Activated naive CD4-positive, alpha-beta T cell treated with anti-CD3 and anti-CD28 coated beads, Interleukin-2, amount 50 U/mL, for 24 hours (primary cell): ENCODE results near the gene SHROOM2.
A peak's percentile ranks its signal among the peaks of the same experiment; 100 is the strongest.

ENCODE experiments used
- H3K27ac Mint-ChIP-seq: one replicate; pipeline ENCODE4 v1.8.0; 2021; ENCODE audit warnings: mild to moderate bottlenecking, mixed read lengths
- H3K27me3 Mint-ChIP-seq: one replicate; pipeline ENCODE4 v1.8.0; 2021; ENCODE audit warnings: mixed read lengths
- H3K36me3 Mint-ChIP-seq: one replicate; pipeline ENCODE4 v1.8.0; 2021; ENCODE audit warnings: mixed read lengths
- H3K4me1 Mint-ChIP-seq: one replicate; pipeline ENCODE4 v1.8.0; 2021; ENCODE audit warnings: mixed read lengths
- H3K4me3 Mint-ChIP-seq: one replicate; pipeline ENCODE4 v1.8.0; 2021; ENCODE audit warnings: mild to moderate bottlenecking, mixed read lengths
- H3K9me3 Mint-ChIP-seq: one replicate; pipeline ENCODE4 v1.8.0; 2021; ENCODE audit warnings: mixed read lengths

SHROOM2 gene

DNA sequence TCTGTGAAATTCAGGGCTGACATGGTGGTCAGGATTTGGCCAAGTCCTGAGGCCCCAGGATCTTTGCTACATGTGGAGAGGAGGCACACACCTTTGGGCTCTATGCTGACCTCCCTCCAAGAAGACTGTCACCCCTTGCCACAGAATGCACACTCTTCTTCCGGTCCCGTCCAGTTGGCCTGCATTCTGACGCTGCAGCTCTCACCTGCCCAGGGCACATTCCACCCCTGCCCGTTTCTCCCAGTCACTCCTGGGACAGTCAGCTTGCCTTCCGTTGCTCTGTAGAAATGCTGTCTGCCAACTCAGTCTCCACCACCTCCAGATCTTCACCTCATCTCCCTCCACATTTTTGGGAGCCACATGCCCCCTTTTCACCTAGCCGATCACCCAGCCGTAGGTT is 76.7 kb downstream of the SHROOM2 start:
- no peaks in the 10 kb centered on the region for H3K36me3 Mint-ChIP-seq
- peaks cover 9% of the 10 kb centered on the region for H3K27me3 Mint-ChIP-seq
- no peaks in the 10 kb centered on the region for H3K4me1 Mint-ChIP-seq
- H3K4me3 Mint-ChIP-seq: no peak overlapping the region
- H3K27ac Mint-ChIP-seq: no peak overlapping the region
- H3K9me3 Mint-ChIP-seq: no peaks in the 10 kb centered on the region

DNA sequence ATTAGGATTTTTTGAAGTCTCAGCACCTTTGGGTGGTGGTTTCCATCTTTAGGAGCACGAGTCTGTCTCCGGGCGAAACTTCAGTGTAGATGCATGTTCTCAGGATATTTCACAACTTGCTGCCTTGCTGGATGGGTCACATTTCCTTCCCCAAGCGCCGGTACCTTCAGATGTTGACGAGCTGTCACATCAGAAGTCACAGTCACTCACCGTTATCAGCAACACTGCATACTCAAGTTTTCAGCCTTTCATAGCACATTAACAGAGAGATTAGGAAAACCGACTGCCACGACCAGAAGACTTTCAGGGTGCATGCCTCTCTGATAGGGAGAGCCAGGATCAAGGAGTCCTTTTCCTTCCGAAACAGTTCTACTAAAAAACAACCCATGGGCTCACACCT is 77.8 kb downstream of the SHROOM2 start:
- H3K27ac Mint-ChIP-seq: no peak overlapping the region
- no peak overlapping the region for H3K4me3 Mint-ChIP-seq

DNA sequence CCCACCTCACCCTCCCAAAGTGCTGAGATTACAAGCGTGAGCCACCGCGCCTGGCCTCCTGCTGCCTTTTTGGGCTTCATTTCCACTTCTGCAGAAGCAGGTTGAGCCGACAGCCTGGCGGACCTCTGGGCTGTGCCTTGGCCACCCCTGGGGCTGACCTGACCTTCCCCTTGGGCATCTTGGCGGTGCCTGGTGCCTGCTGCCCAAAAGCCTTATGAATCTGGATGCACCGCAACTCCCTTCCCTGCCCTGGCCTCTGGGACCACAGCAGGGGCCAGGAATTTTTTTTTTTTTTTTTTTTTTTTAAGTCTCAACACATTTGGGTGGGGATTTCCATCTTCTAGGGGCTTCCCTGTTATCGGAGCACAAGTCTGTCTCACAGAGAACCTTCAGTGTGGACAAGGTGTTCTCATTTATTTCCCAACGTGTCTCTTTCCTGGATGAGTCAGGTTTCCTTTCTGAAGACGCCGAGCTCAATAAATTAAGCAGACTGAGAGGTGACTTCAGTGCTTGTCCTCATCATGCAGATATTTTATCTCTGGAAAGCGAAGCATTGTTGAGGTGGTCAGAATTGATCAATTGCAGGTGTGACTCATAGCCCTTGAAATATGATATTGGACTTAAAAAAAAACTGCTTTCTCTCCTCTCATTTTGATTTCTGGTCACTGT is 79.7 kb downstream of the SHROOM2 start:
- Mint-ChIP-seq H3K9me3 (no peaks in the 10 kb centered on the region), H3K4me1 (no peaks in the 10 kb centered on the region), H3K27me3 (peaks cover 11% of the 10 kb centered on the region), H3K27ac (no peak overlapping the region), H3K4me3 (no peak overlapping the region), H3K36me3 (no peaks in the 10 kb centered on the region)

More for the DNA sequence above, 77.8 kb downstream of the SHROOM2 start:
- no peaks in the 10 kb centered on the region for H3K36me3 Mint-ChIP-seq
- H3K4me1 Mint-ChIP-seq: no peaks in the 10 kb centered on the region
- peaks cover 9% of the 10 kb centered on the region for H3K27me3 Mint-ChIP-seq
- H3K9me3 Mint-ChIP-seq: no peaks in the 10 kb centered on the region

DNA sequence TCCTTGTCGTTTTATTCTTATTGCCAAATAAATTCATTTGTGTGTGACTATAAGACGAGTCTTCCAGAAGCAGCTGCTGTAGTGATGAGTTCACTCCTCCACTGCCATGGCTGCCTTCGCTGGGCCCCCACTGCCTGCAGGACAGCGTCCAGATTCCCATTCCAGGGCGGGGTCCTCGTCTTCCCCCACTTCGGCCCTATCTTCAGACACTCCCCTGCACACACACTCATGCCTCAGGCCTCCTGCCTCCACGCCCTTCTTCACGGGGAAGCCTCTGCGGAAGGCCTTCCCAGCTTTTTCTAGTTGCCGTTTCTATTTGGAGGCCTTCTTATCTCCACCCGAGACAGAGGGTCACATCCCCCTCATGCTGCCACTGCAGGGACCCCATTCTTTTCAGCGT is 80.4 kb downstream of the SHROOM2 start:
- H3K9me3 Mint-ChIP-seq: no peaks in the 10 kb centered on the region
- no peaks in the 10 kb centered on the region for H3K4me1 Mint-ChIP-seq
- no peaks in the 10 kb centered on the region for H3K36me3 Mint-ChIP-seq
- peaks cover 11% of the 10 kb centered on the region for H3K27me3 Mint-ChIP-seq
- H3K4me3 Mint-ChIP-seq: no peak overlapping the region
- no peak overlapping the region for H3K27ac Mint-ChIP-seq

DNA sequence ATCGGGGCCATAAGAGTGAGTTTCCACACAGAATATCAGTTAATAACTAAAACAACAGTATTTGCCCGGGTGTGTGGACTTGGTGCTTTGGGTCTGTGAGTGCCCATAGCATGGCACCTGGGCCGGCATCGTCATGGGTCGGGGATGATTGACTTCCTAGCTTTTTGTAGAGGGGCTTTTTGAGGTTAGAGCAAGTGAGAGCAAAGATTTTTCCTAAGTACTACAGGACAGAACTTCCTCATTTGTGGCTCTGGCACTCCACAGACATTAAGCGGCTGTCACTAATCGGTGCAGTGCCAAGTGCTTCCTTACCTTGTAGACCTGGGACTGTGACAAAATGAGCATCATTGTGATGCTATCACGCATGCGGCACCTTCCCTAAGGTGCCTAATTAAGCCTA is 81.0 kb downstream of the SHROOM2 start:
- no peak overlapping the region for H3K27ac Mint-ChIP-seq
- no peak overlapping the region for H3K4me3 Mint-ChIP-seq
- no peaks in the 10 kb centered on the region for H3K36me3 Mint-ChIP-seq
- H3K4me1 Mint-ChIP-seq: no peaks in the 10 kb centered on the region
- H3K27me3 Mint-ChIP-seq: peaks cover 11% of the 10 kb centered on the region
- no peaks in the 10 kb centered on the region for H3K9me3 Mint-ChIP-seq

DNA sequence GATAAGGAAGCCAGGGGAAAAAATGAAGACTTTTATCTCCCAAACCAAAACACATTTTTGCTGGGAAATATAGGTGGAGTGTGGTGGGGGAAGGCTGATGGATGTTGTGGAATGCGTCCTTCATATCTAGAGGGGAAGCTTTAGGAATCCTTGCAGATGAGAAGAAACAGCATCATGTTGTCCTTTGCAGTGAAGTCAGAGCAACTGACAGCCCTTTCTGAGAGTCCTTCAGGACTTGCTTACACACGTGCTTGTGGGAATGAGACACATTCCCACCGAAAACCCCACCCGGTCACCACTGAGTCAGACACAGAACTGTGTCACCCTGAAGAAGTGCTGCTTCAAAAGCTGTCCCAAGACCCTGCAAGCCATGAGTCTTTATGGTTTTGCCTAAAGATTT is 81.5 kb downstream of the SHROOM2 start:
- Mint-ChIP-seq H3K4me1 (no peaks in the 10 kb centered on the region), H3K9me3 (no peaks in the 10 kb centered on the region), H3K4me3 (no peak overlapping the region), H3K27ac (no peak overlapping the region), H3K36me3 (no peaks in the 10 kb centered on the region), H3K27me3 (peaks cover 11% of the 10 kb centered on the region)

DNA sequence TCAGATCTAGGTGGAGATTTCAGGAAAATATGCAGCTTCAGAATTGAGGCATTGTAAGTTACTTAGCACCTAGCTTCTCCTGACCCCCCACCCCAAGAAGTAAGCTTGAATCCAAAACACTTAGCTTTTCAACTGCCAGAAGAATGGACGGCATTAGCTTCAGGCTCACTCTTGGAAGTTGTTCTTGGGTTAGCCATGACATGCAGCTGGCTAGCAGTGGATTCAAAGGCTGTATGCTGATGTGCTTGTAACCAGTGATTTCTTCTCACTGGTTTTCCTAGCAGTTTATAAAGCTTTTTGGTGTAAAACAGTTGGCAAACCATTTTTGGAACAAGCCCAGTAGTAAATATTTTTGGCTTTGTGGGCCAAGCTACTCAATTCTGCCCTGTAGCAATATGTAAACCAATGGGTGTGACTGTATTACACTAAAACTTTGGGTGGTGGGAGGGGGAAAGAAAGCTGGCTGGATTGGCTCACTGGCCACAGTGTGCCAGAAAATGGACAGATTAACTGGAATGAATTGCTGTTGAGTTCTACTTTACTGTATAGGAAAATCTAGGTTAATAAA is 85.6 kb downstream of the SHROOM2 start:
- no peak overlapping the region for H3K4me3 Mint-ChIP-seq
- H3K4me1 Mint-ChIP-seq: peaks cover 22% of the 10 kb centered on the region
- H3K27me3 Mint-ChIP-seq: peaks cover 9% of the 10 kb centered on the region
- no peaks in the 10 kb centered on the region for H3K9me3 Mint-ChIP-seq
- H3K27ac Mint-ChIP-seq: no peak overlapping the region
- no peaks in the 10 kb centered on the region for H3K36me3 Mint-ChIP-seq

DNA sequence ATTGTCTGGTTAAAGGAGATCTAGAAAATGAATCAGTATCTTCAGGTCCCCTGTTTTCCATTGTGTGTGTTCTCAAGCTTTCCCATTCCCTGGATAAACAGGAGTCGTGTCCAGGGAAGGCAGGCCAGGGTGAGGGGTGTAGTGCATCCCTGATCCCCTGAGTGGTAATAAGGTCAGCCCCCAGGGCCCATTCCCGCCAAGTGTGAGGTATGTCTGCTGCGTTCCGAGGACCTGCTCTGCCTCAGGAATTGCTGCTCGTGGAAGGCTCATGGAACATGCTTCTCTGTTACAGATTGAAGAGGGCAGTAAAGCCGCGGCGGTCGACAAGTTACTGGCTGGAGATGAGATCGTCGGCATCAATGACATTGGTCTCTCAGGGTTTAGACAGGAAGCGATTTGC is 87.1 kb downstream of the SHROOM2 start:
- Mint-ChIP-seq H3K4me1 (peaks cover 24% of the 10 kb centered on the region), H3K27ac (no peak overlapping the region), H3K9me3 (no peaks in the 10 kb centered on the region), H3K4me3 (no peak overlapping the region), H3K27me3 (peaks cover 2% of the 10 kb centered on the region), H3K36me3 (no peaks in the 10 kb centered on the region)

DNA sequence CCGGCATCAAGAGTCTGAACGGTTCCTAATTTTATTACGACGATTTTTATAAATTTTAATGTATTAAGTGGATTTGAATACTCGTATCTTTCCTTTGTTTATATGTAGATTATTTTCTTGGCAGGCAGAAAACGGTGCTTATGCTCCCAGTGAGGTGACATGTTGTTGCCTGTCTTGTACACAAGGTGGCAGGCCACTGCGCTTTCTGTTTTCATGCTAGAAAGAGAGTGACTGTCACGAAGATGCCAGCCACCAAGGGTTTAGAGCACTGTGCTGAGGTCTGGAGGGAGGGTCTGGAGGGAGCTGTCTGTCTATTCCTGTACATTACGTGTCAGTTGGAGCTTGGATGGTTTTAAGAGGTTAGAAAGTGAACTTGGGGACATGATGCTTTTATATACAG is 87.7 kb downstream of the SHROOM2 start:
- Mint-ChIP-seq H3K27me3 (peaks cover 2% of the 10 kb centered on the region), H3K4me3 (no peak overlapping the region), H3K9me3 (no peaks in the 10 kb centered on the region), H3K36me3 (no peaks in the 10 kb centered on the region), H3K27ac (no peak overlapping the region), H3K4me1 (peaks cover 24% of the 10 kb centered on the region)

DNA sequence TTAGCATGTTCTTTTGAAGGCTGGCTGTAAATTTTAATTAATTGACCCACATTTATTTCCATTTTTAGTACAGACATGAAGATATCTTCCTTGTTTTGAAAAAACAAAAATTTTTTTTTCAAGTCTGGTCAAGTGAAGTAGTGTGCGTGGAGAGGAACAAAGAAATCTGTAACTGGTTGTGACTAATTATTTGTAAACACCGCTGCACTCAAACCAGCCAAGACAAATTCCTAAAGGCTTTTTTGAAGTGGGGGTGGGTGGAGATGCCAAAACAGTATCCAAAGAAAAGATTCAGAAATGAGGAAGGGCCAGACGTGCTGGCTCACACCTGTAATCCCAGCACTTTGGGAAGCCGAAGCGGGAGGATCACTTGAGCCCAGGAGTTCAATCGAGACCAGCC is 88.3 kb downstream of the SHROOM2 start:
- H3K4me1 Mint-ChIP-seq: peaks cover 24% of the 10 kb centered on the region
- H3K4me3 Mint-ChIP-seq: no peak overlapping the region
- H3K27ac Mint-ChIP-seq: no peak overlapping the region
- H3K9me3 Mint-ChIP-seq: no peaks in the 10 kb centered on the region
- H3K27me3 Mint-ChIP-seq: peaks cover under 1% of the 10 kb centered on the region
- H3K36me3 Mint-ChIP-seq: no peaks in the 10 kb centered on the region

DNA sequence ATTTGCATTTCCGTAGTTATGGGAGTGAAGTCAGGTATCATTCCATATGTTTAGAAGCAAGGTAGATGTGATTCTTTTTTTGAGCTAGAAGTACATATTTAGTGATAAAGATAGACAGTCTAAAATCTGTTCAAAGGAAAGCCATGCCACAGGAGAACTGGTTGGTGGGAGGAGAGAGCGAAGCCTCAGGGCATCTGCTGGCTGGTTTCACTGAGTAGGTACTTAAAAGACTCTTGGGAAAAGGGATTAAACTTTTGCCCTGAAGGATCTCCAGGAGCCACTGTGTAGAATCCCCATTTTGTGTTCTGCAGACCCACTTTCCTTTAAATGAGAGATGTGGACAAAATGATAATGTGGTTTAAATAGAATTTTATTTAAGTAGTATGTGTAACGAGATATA is 89.6 kb downstream of the SHROOM2 start:
- Mint-ChIP-seq H3K4me3 (peak overlapping the region; percentile 3), H3K9me3 (no peaks in the 10 kb centered on the region), H3K4me1 (peaks cover 24% of the 10 kb centered on the region), H3K27me3 (no peaks in the 10 kb centered on the region), H3K27ac (no peak overlapping the region), H3K36me3 (no peaks in the 10 kb centered on the region)

DNA sequence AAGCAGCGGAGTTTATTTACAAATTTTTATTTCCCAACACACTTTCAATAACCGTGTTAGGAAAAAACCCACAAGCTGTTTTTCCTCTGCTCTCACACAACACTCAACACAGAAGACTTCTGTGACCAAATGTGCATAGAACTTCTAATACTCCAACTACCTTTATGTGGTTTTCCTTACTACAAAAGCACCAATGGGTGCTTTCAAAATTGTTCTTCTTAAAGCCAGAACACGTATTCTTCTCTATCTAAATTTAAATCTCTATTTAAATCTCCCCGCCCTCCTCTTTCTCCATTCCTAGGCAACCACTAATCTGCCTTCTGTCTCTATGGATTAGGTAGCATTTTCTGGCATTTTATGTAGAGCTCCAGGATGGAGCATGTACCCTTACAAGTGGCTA is 90.0 kb downstream of the SHROOM2 start:
- no peaks in the 10 kb centered on the region for H3K36me3 Mint-ChIP-seq
- H3K27ac Mint-ChIP-seq: no peak overlapping the region
- no peaks in the 10 kb centered on the region for H3K9me3 Mint-ChIP-seq
- H3K4me1 Mint-ChIP-seq: peaks cover 24% of the 10 kb centered on the region
- peak overlapping the region; percentile 44 for H3K4me3 Mint-ChIP-seq
- H3K27me3 Mint-ChIP-seq: no peaks in the 10 kb centered on the region

DNA sequence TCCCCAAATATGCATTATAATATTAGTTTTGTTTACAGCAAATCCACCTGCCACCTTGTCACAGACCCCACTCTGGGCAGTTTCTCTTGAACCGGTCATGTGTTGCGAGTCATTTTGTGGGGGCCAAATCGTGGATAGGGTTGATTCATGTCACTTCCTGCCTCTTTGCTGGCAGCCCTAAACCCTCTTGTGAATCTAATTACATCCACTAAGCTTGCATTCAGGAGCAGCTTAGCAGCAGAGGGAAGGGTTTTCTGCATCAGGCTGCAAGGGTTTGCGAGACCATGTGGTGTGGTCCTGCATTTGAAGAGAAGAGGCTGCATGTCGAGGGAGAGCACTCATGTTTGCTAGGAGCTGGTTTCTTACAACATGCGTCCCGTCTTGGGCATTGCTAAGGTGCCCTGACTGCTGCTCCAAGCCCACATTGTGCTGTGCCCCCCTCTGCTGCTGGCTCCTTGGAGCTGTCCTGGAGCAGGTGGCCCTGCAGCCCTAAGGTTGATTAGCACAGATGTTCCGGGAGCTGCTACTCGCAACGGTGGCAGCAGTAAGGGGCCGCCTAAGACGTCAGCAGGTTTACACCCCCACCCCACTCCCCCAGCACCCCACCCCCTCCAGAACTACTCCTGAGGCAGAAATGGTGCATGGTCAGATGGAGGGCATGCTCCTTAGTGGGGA is 92.1 kb downstream of the SHROOM2 start:
- Mint-ChIP-seq H3K27ac (no peak overlapping the region), H3K4me3 (no peak overlapping the region)

DNA sequence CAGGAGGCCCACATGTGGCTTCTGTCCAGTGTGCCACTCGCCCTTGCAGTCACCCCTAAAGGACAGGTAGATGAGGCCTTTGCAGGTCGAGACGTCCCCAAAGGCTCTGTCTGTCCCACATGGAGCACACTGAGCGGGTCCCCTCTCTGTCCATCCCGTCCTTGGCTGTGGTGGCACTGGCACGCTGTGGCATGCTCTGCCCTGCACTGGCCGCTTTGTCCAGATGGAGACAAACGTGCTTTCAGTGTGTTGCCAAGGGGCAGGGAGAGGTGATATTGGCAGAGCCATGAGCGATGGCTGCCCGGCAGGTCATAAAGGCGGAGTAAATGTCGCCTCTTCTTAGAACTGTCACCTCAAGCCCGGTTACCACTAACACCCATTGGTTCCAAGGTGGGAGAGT is 94.0 kb downstream of the SHROOM2 start:
- Mint-ChIP-seq H3K4me1 (peaks cover 20% of the 10 kb centered on the region), H3K27ac (no peak overlapping the region), H3K27me3 (no peaks in the 10 kb centered on the region), H3K36me3 (no peaks in the 10 kb centered on the region), H3K4me3 (no peak overlapping the region), H3K9me3 (no peaks in the 10 kb centered on the region)

More for the DNA sequence above, 92.1 kb downstream of the SHROOM2 start:
- Mint-ChIP-seq H3K27me3 (no peaks in the 10 kb centered on the region), H3K36me3 (no peaks in the 10 kb centered on the region), H3K4me1 (peaks cover 24% of the 10 kb centered on the region), H3K9me3 (no peaks in the 10 kb centered on the region)

DNA sequence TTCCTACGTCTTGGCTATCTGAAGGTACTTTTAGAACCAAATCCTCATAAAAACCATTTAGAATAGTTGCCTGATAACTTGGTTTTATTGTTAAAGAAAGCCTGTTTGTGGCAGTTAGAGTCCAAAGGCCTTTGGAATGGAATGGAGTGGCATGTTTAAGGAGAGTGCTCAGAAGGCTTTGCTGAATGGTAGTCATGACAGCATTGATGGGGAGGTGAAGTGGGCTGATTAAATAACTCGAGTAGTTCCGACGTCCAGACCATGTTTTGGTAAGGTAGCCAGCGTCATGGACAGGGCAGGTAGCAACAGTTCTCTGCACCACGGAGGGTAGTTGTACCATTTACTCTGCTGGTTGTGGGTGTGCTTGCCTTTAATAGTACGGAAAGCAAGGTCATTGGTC is 94.6 kb downstream of the SHROOM2 start:
- Mint-ChIP-seq H3K27ac (no peak overlapping the region), H3K9me3 (no peaks in the 10 kb centered on the region), H3K27me3 (no peaks in the 10 kb centered on the region), H3K4me3 (no peak overlapping the region), H3K36me3 (no peaks in the 10 kb centered on the region), H3K4me1 (peaks cover 14% of the 10 kb centered on the region)

DNA sequence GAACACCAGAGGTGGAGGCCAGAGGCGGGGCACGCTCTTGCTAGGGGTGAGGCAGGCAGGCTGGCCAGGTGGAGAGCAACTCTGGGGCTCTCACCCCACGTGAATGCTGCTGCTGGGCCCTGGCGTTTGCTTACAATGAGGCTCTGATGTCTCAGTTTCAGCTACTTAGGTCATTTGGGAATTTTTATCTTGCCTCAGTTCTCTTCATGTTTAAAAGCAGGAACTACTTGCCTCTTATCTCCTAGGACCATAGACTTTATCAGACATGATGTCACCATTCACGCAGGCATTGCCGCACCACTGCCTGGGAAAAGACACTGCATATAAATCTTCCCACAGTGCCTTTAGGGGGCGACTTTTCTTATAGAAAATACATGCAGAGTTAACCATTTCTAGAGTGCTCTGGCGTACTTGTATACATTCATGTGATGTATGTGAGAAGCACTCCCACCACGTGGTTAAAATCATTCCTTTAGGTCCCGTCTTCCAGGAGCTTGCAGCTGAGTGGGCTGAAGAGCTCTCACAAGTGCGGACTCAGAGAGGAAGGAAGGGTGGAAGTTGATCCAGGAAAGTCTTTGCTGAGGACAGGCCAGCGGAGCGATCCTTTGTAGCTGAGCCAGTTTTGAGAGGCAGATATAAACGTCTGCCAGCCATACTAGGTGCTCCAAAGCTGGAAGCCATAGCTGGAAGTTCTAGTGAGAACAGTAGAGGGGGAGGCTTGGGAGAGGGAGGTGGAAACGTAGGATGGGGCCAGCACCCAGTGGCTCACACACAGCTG is 96.6 kb downstream of the SHROOM2 start:
- H3K27me3 Mint-ChIP-seq: no peaks in the 10 kb centered on the region

More for the DNA sequence above, 96.6 kb downstream of the SHROOM2 start:
- H3K4me3 Mint-ChIP-seq: no peak overlapping the region
- H3K36me3 Mint-ChIP-seq: no peaks in the 10 kb centered on the region
- no peak overlapping the region for H3K27ac Mint-ChIP-seq
- H3K9me3 Mint-ChIP-seq: no peaks in the 10 kb centered on the region
- H3K4me1 Mint-ChIP-seq: peaks cover 3% of the 10 kb centered on the region
